HG02981 (cell line): Measurements from ENCODE around the gene ZNF593.

ENCODE experiments used
- ATAC-seq: cut with Tn5 transposase; IDR thresholded peaks from one replicate; pipeline ENCODE4 v1.9.1; 2021; ENCODE audit warnings: mild to moderate bottlenecking, moderate library complexity; ENCODE audit not compliant: unreplicated experiment

Gene ZNF593

GRCh38 chr1:26168410-26169197 lies 1.1 kb upstream of the ZNF593 start, which contains the start of gene C1orf232:
Gene C1orf232, minus strand, starts transcription at chr1:26168963. Its CDS starts 464 bp downstream, at chr1:26168499.
- ATAC-seq, result no peak

DNA sequence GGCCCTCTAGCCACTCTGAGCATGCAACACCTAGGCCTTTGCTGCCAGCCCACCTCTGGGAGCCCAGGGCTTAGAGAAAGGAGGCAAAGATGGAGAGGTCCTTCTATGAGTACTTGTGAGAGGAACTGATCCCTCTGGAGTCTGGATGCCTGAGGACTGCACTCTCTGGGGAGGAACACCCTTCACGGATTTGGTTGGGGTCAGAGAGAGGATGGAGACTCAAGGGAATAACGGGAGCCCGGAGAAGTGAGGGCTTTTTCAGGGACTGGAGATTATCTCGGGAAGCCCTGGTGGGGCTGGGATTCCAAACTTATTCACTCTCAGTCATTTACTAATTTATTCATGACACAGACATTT lies 532 bp upstream of the ZNF593 start:
- no peak for ATAC-seq

DNA sequence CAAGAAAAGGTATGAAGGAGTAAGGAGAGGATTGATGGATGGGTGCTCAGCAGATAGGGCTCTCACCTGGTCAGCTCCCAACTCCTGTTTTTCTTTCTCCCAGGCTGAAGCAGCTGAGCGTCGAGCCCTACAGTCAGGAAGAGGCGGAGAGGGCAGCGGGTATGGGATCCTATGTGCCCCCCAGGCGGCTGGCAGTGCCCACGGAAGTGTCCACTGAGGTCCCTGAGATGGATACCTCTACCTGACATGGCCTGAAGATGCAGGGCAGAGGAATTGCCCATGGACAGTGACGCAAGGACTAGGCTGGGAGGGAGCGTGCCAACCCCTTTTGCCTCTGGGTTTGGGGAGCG lies 739 bp downstream of the ZNF593 start:
- ATAC-seq, result no peak

DNA sequence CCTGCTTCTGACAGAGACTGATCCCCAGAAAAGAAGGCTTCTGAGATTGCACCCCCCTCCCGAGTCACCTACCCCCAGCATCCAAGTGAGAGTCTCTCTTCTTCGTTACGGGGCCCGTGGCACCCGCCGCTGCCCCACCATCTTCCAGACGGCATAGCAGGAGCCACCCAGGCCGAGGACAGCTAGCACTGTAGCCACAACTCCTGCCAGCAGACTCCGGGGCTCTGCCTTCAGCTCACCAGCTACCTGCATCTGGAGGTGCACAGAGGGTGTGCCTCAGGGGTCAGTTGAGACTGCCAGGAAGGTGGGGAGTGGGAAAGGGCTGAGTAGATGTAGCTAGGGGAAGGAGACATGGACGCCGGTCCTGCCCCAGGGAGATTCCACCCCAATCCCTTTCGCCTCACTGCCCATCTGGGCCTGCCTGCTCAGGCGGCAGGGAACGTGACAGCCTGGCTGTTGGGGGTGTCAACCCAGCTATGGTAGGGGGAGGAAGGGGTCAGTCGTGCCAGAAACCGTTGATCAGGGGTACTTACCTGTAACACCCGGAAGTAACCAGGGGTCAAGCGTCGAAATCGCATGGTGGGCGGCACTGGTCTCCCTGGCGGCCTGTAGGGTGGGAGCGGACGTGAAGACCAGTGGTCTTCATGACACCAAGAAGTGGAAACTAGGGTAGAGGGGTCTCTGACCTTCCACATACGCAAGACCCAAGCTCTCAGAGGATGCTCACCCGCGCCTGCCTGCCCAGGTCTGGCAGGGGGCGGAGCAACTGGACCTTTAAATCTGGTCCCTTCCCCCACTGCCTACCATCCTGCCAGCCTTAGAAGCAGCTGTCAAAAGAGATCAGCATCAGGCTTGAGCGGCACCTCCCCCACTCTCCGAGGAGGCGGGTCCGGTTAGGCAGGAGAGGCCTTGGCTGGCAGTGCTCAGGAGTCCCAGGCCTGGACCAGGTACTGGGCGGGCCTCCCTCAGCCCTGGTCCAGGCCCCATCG lies 1.7 kb downstream of the ZNF593 start, which contains the start of gene ZNF593OS:
Gene ZNF593OS, minus strand, starts transcription at position 749 of the 989 bp plus-strand sequence. Its CDS starts 171 bp downstream, at position 578.
- no peak for ATAC-seq

DNA sequence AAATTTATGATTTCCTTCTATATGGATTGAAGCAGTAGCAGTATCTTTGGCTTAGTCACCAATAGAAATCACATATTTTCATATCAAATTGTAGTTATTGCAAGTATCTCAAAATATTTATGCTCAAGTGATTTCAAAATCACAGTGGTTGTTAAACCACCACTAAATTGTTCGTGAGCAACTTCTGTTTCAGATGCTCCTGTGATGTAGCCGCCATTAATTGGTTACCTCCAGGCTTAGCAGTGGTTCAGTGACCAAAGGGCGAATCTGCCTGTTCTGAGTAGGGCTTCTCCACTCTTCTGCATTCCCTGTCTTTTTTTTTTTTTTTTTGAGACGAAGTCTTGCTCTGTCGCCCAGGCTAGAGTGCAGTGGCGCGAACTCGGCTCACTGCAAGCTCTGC lies 5.6 kb downstream of the ZNF593 start:
- ATAC-seq, result no peak

DNA sequence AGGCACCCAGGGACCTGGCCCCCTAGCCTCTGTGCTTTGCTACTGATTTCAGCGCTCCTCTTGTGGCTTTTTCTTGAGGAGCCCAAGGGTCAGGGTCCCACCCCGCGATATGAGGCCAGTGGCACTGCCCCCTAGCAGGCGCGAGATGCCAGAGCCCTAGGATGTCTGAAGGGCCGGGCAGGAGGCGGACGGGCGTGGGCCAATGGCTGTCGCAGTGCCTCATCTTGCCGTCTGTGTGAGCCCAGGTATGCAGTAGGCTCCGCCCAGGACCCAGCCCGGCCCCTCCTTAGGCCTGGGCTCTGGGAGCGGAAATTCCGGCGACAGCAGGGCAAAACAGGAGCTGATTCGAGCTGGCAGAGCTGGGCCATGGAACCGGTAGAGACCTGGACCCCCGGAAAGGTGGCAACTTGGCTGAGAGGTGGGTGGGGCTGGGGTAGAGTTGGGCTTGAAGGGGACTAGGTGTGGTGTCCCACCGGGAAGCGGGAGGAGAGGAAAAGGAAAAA lies 7.5 kb downstream of the ZNF593 start, which contains the start of gene CNKSR1:
Gene CNKSR1, plus strand, starts transcription at position 310 of the 503 bp plus-strand sequence. Its CDS starts 57 bp downstream, at position 367.
- no peak for ATAC-seq

- no peak for ATAC-seq
These were observed 10.3 kb downstream of the ZNF593 start for GRCh38 chr1:26180010-26180506.

DNA sequence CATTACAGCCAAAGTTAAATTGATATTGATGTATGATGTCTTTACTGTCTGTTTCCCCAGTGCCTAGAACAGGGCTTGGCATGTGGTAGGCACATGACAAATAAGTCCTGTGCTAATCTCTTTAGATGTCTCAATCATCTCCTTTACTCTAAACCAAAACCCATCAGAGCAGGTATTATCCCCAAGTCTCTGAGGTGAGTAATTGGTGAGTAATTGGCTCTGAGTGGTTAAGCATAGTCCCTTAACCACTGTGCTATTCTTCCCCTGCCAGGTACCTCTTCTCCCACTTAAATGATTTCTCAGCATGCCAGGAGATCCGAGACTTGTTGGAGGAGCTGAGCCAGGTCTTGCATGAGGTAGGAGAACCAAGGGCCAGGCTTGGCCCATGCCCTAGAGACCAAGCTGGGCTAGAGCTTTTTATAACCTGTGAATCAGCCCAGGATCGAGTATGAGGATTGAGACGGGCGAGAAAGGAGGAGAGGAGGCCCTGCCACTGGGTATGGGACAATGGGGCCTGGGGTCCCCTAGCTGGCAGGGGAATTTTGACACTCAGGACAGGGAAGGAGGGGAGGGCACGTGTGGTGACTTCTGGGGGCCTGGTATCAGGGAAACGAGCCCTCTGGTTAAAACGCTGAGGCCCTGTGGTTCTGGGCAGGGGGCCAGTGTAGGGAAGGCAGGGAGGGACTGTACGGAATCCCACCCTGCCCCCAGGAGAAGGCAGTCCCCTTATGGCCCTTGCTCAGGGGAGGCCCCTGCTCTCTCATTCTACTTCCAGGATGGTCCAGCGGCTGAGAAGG lies 12.1 kb downstream of the ZNF593 start:
- no peak for ATAC-seq

GRCh38 chr1:26182383-26182696 lies 12.6 kb downstream of the ZNF593 start:
- no peak for ATAC-seq

DNA sequence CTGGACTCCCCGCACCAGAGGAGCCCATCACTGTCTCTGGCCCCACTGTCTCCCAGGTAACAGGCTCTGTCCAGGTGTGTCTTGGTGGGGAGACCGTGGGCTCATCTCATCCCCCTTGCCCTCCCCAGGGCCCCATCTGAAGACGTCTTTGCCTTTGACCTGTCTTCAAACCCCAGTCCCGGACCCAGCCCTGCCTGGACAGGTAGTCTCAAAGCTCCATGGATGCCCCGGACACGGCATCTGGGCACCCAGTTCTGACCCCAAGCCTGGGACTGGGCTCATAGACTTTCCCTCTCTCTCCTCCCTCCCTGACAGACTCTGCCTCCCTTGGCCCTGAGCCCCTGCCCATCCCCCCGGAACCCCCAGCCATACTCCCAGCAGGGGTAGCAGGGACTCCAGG lies 14.4 kb downstream of the ZNF593 start:
- no peak for ATAC-seq

- ATAC-seq, result no peak
These were observed 15.2 kb downstream of the ZNF593 start for GRCh38 chr1:26184883-26185282.

- no peak for ATAC-seq
These were observed 18.2 kb downstream of the ZNF593 start for GRCh38 chr1:26187882-26188281.

- ATAC-seq, result no peak
These were observed 18.8 kb downstream of the ZNF593 start for GRCh38 chr1:26188477-26188876.

GRCh38 chr1:26189331-26189730 lies 19.6 kb downstream of the ZNF593 start:
- no peak for ATAC-seq

DNA sequence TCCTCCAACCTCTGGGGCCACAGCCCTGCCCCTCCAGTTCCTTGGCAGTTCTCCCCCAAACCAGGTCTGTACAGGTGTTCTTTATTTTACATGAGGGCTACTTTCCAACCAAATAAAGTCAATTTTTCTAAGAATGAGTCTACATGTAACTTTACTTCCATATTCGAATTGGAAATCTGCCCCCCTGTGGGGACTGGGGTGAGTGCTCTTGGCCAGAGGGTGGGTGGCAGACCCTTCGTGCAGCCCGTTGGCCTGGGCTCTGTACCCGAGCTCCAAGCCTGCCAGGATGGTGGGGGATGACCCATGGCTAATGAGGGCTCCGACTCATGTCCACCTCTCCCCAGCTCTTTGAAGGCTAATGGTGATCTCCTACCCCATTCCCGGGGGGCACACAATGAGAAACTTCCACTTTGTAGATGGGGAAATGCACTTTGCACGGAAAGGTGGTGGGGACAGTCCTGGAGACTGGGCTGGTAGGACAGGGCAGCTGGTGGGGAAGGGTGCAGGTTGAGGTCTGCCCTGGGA lies 20.1 kb downstream of the ZNF593 start:
- no peak for ATAC-seq

DNA sequence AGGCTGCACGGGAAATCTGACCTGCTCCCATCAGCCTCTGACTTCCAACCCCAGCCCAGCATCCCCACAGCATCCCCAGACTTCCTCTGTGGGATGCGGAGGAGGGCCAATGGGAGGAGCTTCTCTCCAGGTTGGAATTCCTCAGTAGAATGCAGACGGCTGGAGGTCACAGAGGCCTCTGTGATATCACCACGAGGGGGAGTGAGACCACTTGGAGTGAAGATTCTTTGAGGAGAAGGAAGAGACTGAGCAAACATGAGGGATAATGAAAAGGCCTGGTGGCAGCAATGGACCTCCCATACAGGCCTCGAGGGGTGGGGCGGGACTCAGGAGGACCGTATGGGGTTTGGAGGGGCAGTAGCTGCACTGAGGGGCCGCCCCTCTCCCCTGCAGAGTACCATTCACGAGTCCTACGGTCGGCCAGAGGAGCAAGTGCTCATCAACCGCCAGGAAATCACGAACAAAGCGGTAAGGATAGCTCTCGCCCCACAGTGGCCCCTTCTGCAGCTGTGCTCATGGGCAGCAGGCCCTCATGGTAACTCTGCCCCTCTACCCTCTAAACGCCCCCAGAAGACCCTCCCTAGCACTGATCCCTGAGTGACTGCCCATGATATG lies 20.8 kb downstream of the ZNF593 start, which contains the start of gene CATSPER4:
Gene CATSPER4, plus strand, starts transcription at position 230 of the 615 bp plus-strand sequence. Its CDS starts 26 bp downstream, at position 256.
- ATAC-seq, result no peak

GRCh38 chr1:26191739-26192138 lies 22.0 kb downstream of the ZNF593 start:
- no peak for ATAC-seq

- ATAC-seq, result no peak
These were observed 26.1 kb downstream of the ZNF593 start for GRCh38 chr1:26195805-26196204.

DNA sequence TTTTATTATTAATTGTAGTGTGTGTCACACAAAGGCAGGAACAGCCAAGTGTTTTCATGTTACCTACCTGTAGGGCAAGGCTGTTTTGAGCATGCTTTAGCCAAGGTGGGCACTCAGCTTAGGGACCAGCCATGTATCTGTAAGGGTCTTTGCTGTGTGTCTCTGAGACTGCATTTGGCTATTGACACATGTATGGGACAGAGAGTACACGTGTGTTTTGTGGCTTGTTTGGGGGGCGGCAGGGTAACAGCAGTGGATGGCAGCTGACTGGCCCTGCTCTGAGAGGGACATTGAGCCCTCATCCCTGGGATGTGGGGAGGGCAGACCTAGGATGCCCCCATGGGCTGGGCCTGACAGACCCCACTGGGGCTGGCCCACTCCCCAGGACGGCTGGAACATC lies 27.6 kb downstream of the ZNF593 start:
- no peak for ATAC-seq

DNA sequence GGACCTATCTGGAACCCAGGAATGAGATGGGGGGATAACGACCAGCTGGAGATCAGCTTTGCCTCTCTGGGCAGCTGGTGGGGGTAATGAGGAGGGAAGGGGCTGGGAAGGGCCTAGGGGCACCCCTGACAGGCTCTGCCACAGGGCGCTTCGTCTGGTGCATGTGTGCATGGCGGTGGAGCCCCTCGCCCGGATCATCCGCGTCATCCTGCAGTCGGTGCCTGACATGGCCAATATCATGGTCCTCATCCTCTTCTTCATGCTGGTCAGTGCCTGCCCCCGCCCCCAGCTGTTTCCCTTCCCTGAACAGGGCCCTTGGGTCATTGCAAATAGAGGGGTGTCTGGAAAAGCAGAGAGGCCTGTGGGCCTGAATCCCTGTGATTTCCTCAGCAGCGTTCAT lies 28.1 kb downstream of the ZNF593 start:
- ATAC-seq, result no peak
